ENCODE measurements around the gene CYS1. TPM values are rescaled to one million over a fixed set of nuclear protein-coding genes. Genes with fewer than 3 reads are reported as not detected.

Gene CYS1
- total and polyA plus RNA-seq, 11 donors, result 0.42 to 9.1 (median 2.5) TPM

GRCh38 chr2:10062931-10063365 is 17.3 kb downstream of the CYS1 start:
- Histone ChIP-seq H3K36me3 (peaks cover 0 to 12% (median 0%) of the 10 kb centered on the region in 9 donors), H3K27ac (no peak overlapping the region), H3K4me1 (peaks cover 0 to 10% (median under 1%) of the 10 kb centered on the region in 12 donors), H3K9me3 (peaks cover 0 to 4% (median 0%) of the 10 kb centered on the region in 12 donors), H3K27me3 (no peaks in the 10 kb centered on the region), H3K4me3 (no peak overlapping the region)
- TF ChIP-seq POLR2A (IDR thresholded peaks at IDR 0.05) (no peak), CTCF (IDR thresholded peaks at IDR 0.05) (no peak)
- intact Hi-C loops (cut with DNase I), result no loop called here
- DNase-seq (peak in 1 of 5 donors; percentile 23), ATAC-seq (peak in 1 of 4 donors; percentile 63)
- WGBS, 4 donors, result 59 to 84% (median 68%) methylated on average over 8 to 10 of the region's 10 CpGs

DNA sequence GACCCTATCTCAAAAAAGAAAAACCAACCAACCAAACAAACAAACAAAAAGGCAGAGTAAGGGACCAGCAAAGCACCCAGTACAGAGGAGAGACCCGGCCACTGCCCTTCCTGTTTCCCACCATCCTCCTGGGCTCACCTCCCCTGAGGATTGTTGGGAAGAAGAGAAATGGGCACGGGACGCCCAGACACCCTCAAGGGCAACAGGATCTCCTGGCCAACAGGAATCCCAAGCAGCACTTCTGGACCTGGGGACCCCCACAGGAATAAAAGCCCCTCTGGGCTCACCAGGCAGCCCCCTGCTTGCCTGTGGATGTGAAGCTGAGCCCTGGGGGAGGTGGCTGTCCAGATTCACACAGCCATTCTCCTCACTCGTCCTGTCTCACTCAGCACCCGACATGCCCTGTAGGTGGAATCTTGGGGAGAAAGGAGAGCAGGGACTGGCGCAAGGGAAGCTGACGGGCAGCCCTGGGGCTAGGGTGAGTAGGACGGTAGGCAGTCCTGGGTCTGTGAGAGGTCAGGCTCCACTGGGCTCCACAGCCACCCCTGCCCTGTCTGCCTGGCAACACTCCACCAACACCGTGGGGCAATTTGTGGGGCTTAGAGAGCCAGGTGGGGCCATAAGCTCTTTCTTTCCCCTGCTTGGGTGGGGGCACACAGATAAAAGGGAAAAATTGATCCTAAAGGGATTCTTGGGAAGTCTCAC is 18.8 kb downstream of the CYS1 start:
- H3K27me3 ChIP-seq, result no peaks in the 10 kb centered on the region
- ATAC-seq (no peak), DNase-seq (peak in 1 of 5 donors; percentile 16)
- TF ChIP-seq POLR2A (IDR thresholded peaks at IDR 0.05) (no peak), CTCF (IDR thresholded peaks at IDR 0.05) (no peak)
- peaks cover 0 to 23% (median 15%) of the 10 kb centered on the region in 12 donors for H3K4me1 ChIP-seq
- peaks cover 0 to 12% (median 0%) of the 10 kb centered on the region in 9 donors for H3K36me3 ChIP-seq
- no peaks in the 10 kb centered on the region for H3K9me3 ChIP-seq
- intact Hi-C loops (cut with DNase I), result no loop called here
- H3K27ac ChIP-seq, result no peak overlapping the region
- no peak overlapping the region for H3K4me3 ChIP-seq
- WGBS, 4 donors, result 80 to 92% (median 86%) methylated on average over 9 of the region's 9 CpGs

- H3K27ac ChIP-seq, result no peak overlapping the region
- DNase-seq (peak in 1 of 5 donors; percentile 28), ATAC-seq (no peak)
- H3K4me1 ChIP-seq, result peaks cover 0 to 26% (median 16%) of the 10 kb centered on the region in 12 donors
- 82 to 92% (median 88%) methylated on average over 18 to 20 of the region's 20 CpGs for WGBS, 4 donors
- H3K4me3 ChIP-seq, result no peak overlapping the region
- H3K27me3 ChIP-seq, result no peaks in the 10 kb centered on the region
- H3K9me3 ChIP-seq, result no peaks in the 10 kb centered on the region
- intact Hi-C loops (cut with DNase I), result loop anchor here in 1 of 10 donors (10.0 kb wide), 1 partner anchor 245 kb away; no protein-coding TSS in a partner anchor
- TF ChIP-seq CTCF (IDR thresholded peaks at IDR 0.05) (no peak), POLR2A (IDR thresholded peaks at IDR 0.05) (no peak)
- H3K36me3 ChIP-seq, result peaks cover 0 to 13% (median 6%) of the 10 kb centered on the region in 9 donors
Observed at GRCh38 chr2:10059552-10060335, 20.5 kb downstream of the CYS1 start.

DNA sequence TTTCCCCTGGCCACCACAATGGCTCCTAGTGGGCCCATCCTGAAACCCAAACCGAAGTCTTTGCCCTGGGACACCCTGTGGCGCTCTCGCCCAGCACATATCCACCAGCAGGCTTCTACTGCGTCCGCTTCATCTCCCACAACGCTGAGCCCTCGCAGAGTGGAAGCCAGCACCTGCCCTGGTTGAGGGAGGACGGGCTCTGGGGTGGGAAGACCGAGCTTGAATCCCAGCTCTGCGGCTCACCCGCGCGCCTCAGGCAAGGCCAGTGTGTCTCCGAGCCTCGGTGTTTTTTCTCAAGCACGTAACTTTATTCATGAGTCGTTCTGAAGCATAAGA is 21.2 kb downstream of the CYS1 start:
- Histone ChIP-seq H3K27me3 (no peaks in the 10 kb centered on the region), H3K36me3 (peaks cover 0 to 21% (median 14%) of the 10 kb centered on the region in 9 donors), H3K4me3 (no peak overlapping the region), H3K27ac (no peak overlapping the region), H3K4me1 (peaks cover 0 to 30% (median 18%) of the 10 kb centered on the region in 12 donors), H3K9me3 (no peaks in the 10 kb centered on the region)
- TF ChIP-seq POLR2A (IDR thresholded peaks at IDR 0.05), result no peak
- TF ChIP-seq CTCF (IDR thresholded peaks at IDR 0.05), result no peak
- DNase-seq (no peak), ATAC-seq (no peak)
- intact Hi-C loops (cut with DNase I), result loop anchor here in 1 of 10 donors (10.0 kb wide), 1 partner anchor 244 kb away; no protein-coding TSS in a partner anchor
- WGBS, 4 donors, result 91 to 95% (median 94%) methylated on average over 17 of the region's 17 CpGs
